ENCODE data around the gene P3H1.

The P3H1 gene

GRCh38 chr1:42703888-42704464 lies 62.9 kb downstream of the P3H1 start:
- no peak overlapping the region for H3K4me3 ChIP-seq (ENCODE audit: low read length)
- DNase-seq (ENCODE audit: low read depth), result no peak
- no peak for TF ChIP-seq CTCF (conservative IDR thresholded peaks at IDR 0.05; ENCODE audit: low read length)

GRCh38 chr1:42700006-42700405 lies 66.8 kb downstream of the P3H1 start:
- no peak overlapping the region for H3K4me3 ChIP-seq (ENCODE audit: low read length)
- no peak for DNase-seq (ENCODE audit: low read depth)
- no peak for TF ChIP-seq CTCF (conservative IDR thresholded peaks at IDR 0.05; ENCODE audit: low read length)

GRCh38 chr1:42698081-42698813 lies 68.6 kb downstream of the P3H1 start:
- no peak for TF ChIP-seq CTCF (conservative IDR thresholded peaks at IDR 0.05; ENCODE audit: low read length)
- DNase-seq (ENCODE audit: low read depth), result no peak
- no peak overlapping the region for H3K4me3 ChIP-seq (ENCODE audit: low read length)

Measured in AG10803 (cell line).